Epithelial cell of esophagus (primary cell): Measurements from ENCODE around the gene RERE.

Source experiments
- DNase-seq: peaks from one replicate; pipeline ENCODE4 v3.0.0; 2010; ENCODE audit warnings: low read depth
- H3K4me3 ChIP-seq: 2 replicates; pipeline ENCODE4 v1.5.1; 2011; ENCODE audit warnings: mild to moderate bottlenecking, low read length, control low read depth
- CTCF ChIP-seq: IDR thresholded peaks from 2 replicates; pipeline ENCODE4 v1.5.1; 2011; ENCODE audit warnings: low read depth, mild to moderate bottlenecking, low read length, control low read depth, inconsistent platforms; ENCODE audit not compliant: insufficient read depth; ENCODE audit errors: missing control alignments

Gene RERE

GRCh38 chr1:8497210-8497819 lies 320.1 kb downstream of the RERE start:
- H3K4me3 ChIP-seq: no peak overlapping the region

GRCh38 chr1:8496473-8496872 lies 321.0 kb downstream of the RERE start:
- no peak for TF ChIP-seq CTCF
- no peak overlapping the region for H3K4me3 ChIP-seq
- no peak for DNase-seq

More at GRCh38 chr1:8497210-8497819, 320.1 kb downstream of the RERE start:
- DNase-seq: peak; percentile 83
- no peak for TF ChIP-seq CTCF

GRCh38 chr1:8495928-8496401 lies 321.5 kb downstream of the RERE start:
- peak; percentile 28 for DNase-seq
- no peak for TF ChIP-seq CTCF
- H3K4me3 ChIP-seq: no peak overlapping the region

GRCh38 chr1:8494681-8495080 lies 322.8 kb downstream of the RERE start:
- no peak for DNase-seq
- no peak for TF ChIP-seq CTCF
- H3K4me3 ChIP-seq: no peak overlapping the region

GRCh38 chr1:8493916-8494540 lies 323.4 kb downstream of the RERE start:
- TF ChIP-seq CTCF: no peak
- peak; percentile 51 for DNase-seq
- H3K4me3 ChIP-seq: no peak overlapping the region

GRCh38 chr1:8487249-8487648 lies 330.2 kb downstream of the RERE start:
- TF ChIP-seq CTCF: no peak

GRCh38 chr1:8486047-8486446 lies 331.4 kb downstream of the RERE start:
- DNase-seq: no peak

More at GRCh38 chr1:8487249-8487648, 330.2 kb downstream of the RERE start:
- H3K4me3 ChIP-seq: no peak overlapping the region
- no peak for DNase-seq

More at GRCh38 chr1:8486047-8486446, 331.4 kb downstream of the RERE start:
- no peak overlapping the region for H3K4me3 ChIP-seq
- TF ChIP-seq CTCF: no peak
